Measurements from ENCODE around the gene COQ10A. TPM values are rescaled to one million over a fixed set of nuclear protein-coding genes. Genes with fewer than 3 reads are reported as not detected.

Gene COQ10A
- total and polyA plus RNA-seq, 10 of the 15 experiments (the other 5 are each of a cell fraction or from before 2014, with no cell fraction given), result 3.3 to 19.5 (median 6.9) TPM

DNA sequence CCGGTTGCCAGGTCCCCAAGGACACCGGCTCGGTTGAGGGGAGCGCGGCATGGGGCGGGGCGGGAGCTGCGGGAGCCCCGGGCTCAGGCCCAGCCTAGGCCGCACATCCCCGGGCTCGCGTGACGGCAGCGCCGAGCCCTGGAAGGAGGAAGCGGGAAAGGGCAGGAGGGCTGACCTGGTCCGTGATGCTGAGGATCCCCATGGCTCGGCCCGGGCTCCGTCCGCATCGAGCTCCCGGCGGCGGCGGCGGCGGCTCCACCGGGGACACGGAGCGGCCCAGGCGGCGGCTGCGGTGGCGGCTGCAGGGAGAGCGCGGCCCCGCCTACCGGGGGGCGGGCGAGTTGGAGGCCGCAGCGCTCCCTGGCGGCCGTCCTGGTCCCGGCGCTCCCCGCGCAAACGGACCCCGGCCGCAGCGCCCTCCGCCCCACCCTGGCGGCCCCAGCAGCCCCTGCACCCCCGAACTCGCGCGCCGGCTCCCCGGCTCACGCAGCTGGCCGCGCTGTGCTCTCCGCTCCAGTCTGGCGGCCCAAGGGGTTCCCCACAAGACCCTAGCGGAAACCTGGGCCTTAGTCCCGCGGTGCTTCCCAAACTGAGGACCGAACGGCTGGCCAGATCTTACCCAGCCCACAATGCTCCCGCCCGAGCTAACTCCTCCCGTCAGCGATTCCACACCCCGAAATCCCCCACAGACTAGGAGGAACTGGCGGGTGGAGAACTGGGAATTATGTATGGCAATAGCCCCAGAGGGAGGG lies 8.5 kb upstream of the COQ10A start, which contains the start of gene ANKRD52:
TSS of gene ANKRD52 (minus strand) at position 317 of the 752 bp plus-strand sequence. CDS start at position 202, 115 bp downstream.
- intact Hi-C loops (cut with micrococcal nuclease; ENCODE audit: unreplicated experiment), result loop anchor here (2.0 kb wide), 2 partner anchors 131 to 139 kb away; partner anchors contain the start of gene ZC3H10
- no peak for DNase-seq (ENCODE audit: low read depth, low spot score)
- POLR2A ChIA-PET, result interaction anchor here (0.5 to 1.7 kb wide), 8 partner anchors 17 to 140 kb away, joined by 3 to 8 read pairs (median 4); partner anchors contain the start of genes ESYT1, RNF41 and ZC3H10
- Histone ChIP-seq H2AFZ (ENCODE audit: control insufficient read depth, low read depth, low read length) (peak within 1 kb of the TSS; percentile 99), H3K27ac (ENCODE audit: control insufficient read depth, insufficient read depth) (peak within 1 kb of the TSS; percentile 73), H3K4me3 (peak within 1 kb of the TSS; percentile 95), H3K4me1 (ENCODE audit: control insufficient read depth, insufficient read depth, low read length) (peaks cover 7% of the 10 kb centered on the region), H3K9ac (ENCODE audit: control insufficient read depth, insufficient read depth, low read length) (peak within 1 kb of the TSS; percentile 80), H3K36me3 (ENCODE audit: control insufficient read depth in 2 of 2, insufficient read depth in 2 of 2, low read length in 1 of 2) (peaks cover 1 to 10% of the 10 kb centered on the region in 2 experiments), H3K4me2 (ENCODE audit: control insufficient read depth, insufficient read depth) (peak within 1 kb of the TSS; percentile 91), H3K27me3 (replicated peaks in 1 of 2; ENCODE audit: control insufficient read depth in 2 of 2, insufficient read depth in 2 of 2, low read length in 1 of 2) (no peaks in the 10 kb centered on the region), H3K9me3 (replicated peaks; ENCODE audit: control insufficient read depth, insufficient read depth, low read length) (no peaks in the 10 kb centered on the region), H4K20me1 (ENCODE audit: control insufficient read depth, insufficient read depth) (no peaks in the 10 kb centered on the region), H3K79me2 (ENCODE audit: control insufficient read depth, insufficient read depth, low read length) (peaks cover 11% of the 10 kb centered on the region)
- CTCF ChIA-PET, result interaction anchor here (0.7 to 3.5 kb wide), 21 partner anchors 8 to 319 kb away, joined by 3 to 25 read pairs (median 4); partner anchors contain the start of genes CNPY2, COQ10A, IL23A and RNF41
- WGBS (ENCODE audit: insufficient coverage, insufficient replicate concordance, low lambda C conversion rate, missing lambda C conversion rate), result 1% methylated on average over 32 of the region's 78 CpGs
- no TSS peak for BruUV-seq (replicated peaks)
- peak; percentile 98 for ATAC-seq
- RAD21 ChIA-PET (ENCODE audit: unreplicated experiment), result interaction anchor here (0.6 to 2.8 kb wide), 9 partner anchors 32 to 291 kb away, joined by 3 to 12 read pairs (median 4); partner anchors contain the start of genes CNPY2, CS, RNF41 and SMARCC2
- in situ Hi-C loops (cut with MboI), result no loop called here
- FAIRE-seq, result no peak
- SMC1A ChIA-PET (ENCODE audit: uncharacterized antibody, unreplicated experiment), result interaction anchor here (0.7 to 1.4 kb wide), 4 partner anchors 14 to 205 kb away, joined by 3 to 5 read pairs (median 4); partner anchors contain the start of gene RNF41
- no peak for TF ChIP-seq PAX8 (IDR thresholded peaks at IDR 0.05)
- TF ChIP-seq, protein P1, sequence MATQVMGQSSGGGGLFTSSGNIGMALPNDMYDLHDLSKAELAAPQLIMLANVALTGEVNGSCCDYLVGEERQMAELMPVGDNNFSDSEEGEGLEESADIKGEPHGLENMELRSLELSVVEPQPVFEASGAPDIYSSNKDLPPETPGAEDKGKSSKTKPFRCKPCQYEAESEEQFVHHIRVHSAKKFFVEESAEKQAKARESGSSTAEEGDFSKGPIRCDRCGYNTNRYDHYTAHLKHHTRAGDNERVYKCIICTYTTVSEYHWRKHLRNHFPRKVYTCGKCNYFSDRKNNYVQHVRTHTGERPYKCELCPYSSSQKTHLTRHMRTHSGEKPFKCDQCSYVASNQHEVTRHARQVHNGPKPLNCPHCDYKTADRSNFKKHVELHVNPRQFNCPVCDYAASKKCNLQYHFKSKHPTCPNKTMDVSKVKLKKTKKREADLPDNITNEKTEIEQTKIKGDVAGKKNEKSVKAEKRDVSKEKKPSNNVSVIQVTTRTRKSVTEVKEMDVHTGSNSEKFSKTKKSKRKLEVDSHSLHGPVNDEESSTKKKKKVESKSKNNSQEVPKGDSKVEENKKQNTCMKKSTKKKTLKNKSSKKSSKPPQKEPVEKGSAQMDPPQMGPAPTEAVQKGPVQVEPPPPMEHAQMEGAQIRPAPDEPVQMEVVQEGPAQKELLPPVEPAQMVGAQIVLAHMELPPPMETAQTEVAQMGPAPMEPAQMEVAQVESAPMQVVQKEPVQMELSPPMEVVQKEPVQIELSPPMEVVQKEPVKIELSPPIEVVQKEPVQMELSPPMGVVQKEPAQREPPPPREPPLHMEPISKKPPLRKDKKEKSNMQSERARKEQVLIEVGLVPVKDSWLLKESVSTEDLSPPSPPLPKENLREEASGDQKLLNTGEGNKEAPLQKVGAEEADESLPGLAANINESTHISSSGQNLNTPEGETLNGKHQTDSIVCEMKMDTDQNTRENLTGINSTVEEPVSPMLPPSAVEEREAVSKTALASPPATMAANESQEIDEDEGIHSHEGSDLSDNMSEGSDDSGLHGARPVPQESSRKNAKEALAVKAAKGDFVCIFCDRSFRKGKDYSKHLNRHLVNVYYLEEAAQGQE (IDR thresholded peaks at IDR 0.05; ENCODE audit: low read depth, low read length), result no peak
- peak; percentile 89; the same call in 1 of the 2 replicates for TF ChIP-seq DPF2 (IDR thresholded peaks at IDR 0.05)
- TF ChIP-seq, protein P2, sequence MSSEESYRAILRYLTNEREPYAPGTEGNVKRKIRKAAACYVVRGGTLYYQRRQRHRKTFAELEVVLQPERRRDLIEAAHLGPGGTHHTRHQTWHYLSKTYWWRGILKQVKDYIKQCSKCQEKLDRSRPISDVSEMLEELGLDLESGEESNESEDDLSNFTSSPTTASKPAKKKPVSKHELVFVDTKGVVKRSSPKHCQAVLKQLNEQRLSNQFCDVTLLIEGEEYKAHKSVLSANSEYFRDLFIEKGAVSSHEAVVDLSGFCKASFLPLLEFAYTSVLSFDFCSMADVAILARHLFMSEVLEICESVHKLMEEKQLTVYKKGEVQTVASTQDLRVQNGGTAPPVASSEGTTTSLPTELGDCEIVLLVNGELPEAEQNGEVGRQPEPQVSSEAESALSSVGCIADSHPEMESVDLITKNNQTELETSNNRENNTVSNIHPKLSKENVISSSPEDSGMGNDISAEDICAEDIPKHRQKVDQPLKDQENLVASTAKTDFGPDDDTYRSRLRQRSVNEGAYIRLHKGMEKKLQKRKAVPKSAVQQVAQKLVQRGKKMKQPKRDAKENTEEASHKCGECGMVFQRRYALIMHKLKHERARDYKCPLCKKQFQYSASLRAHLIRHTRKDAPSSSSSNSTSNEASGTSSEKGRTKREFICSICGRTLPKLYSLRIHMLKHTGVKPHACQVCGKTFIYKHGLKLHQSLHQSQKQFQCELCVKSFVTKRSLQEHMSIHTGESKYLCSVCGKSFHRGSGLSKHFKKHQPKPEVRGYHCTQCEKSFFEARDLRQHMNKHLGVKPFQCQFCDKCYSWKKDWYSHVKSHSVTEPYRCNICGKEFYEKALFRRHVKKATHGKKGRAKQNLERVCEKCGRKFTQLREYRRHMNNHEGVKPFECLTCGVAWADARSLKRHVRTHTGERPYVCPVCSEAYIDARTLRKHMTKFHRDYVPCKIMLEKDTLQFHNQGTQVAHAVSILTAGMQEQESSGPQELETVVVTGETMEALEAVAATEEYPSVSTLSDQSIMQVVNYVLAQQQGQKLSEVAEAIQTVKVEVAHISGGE (CRISPR knock-in tag; IDR thresholded peaks at IDR 0.05), result no peak
- no peak for TF ChIP-seq CHD2 (IDR thresholded peaks at IDR 0.05; ENCODE audit: borderline replicate concordance, low read depth, low read length)
- TF ChIP-seq NRF1 (conservative IDR thresholded peaks at IDR 0.05; ENCODE audit: low read depth, low read length), result no peak
- peak; percentile 55; the same call in 1 of the 2 replicates for TF ChIP-seq NFXL1 (IDR thresholded peaks at IDR 0.05; ENCODE audit: borderline replicate concordance)
- no peak for TF ChIP-seq ZNF384 (IDR thresholded peaks at IDR 0.05; ENCODE audit: borderline replicate concordance, low read depth, low read length)
- TF ChIP-seq EP300 (IDR thresholded peaks at IDR 0.05; ENCODE audit: borderline replicate concordance in 1 of 2, control insufficient read depth in 1 of 2, low read depth in 2 of 2, low read length in 2 of 2), result 0 out of 4 replicates have a peak, but pooled peaks of 1 of the 2 experiments have one; percentile 12
- TF ChIP-seq LARP7 (IDR thresholded peaks at IDR 0.05), result peak; percentile 99
- no peak for TF ChIP-seq MYB (IDR thresholded peaks at IDR 0.05; ENCODE audit: borderline replicate concordance, low read depth, low read length)
- TF ChIP-seq BACH1 (IDR thresholded peaks at IDR 0.05; ENCODE audit: borderline replicate concordance), result peak; percentile 94
- TF ChIP-seq TARDBP (IDR thresholded peaks at IDR 0.05; ENCODE audit: borderline replicate concordance), result no peak
- no peak for TF ChIP-seq NFYB (IDR thresholded peaks at IDR 0.05; ENCODE audit: insufficient read depth, low read depth, low read length)
